ENCODE measurements around the gene CC2D2A. TPM values are rescaled to one million over a fixed set of nuclear protein-coding genes. Genes with fewer than 3 reads are reported as not detected.

Gene CC2D2A
- total RNA-seq, 2 experiments from 2014 or later = not detected

DNA sequence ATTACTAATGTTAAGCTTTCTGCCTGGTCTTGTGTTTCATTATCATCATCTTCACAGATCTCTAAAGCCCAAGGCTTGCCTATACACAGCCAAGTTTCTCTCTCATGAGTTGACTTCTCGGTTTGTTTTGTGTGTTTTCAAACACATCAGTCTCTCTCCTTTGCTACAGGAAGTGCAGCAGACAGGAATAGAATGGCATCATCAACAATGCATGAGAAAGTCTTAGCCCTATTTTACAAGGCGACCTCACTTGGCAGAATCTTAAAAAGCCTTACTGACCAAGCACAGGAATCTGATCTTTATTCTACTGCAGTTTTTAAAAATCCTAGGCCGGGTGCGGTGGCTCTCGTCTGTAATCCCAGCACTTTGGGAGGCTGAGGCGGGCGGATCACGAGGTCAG lies 36.8 kb downstream of the CC2D2A start:
- intact Hi-C loops (cut with micrococcal nuclease; ENCODE audit: unreplicated experiment) = no loop called here
- H3K9me3 ChIP-seq (ENCODE audit: low read length) = no peaks in the 10 kb centered on the region
- ChIA-PET POLR2A (no interaction called here), CTCF (ENCODE audit: unreplicated experiment) (no interaction called here)
- H3K36me3 ChIP-seq (ENCODE audit: insufficient read depth, low read length) = no peaks in the 10 kb centered on the region
- no TSS peak for BruUV-seq (replicated peaks)
- H3K4me1 ChIP-seq (ENCODE audit: insufficient read depth, low read length, poor library complexity, severe bottlenecking) = no peaks in the 10 kb centered on the region
- no peaks in the 10 kb centered on the region for H3K79me2 ChIP-seq (ENCODE audit: insufficient read depth, low read depth, low read length)
- TF ChIP-seq EZH2phosphoT487 (IDR thresholded peaks at IDR 0.05; ENCODE audit: borderline replicate concordance, low read depth, low read length) = no peak
- TF ChIP-seq, protein P1, sequence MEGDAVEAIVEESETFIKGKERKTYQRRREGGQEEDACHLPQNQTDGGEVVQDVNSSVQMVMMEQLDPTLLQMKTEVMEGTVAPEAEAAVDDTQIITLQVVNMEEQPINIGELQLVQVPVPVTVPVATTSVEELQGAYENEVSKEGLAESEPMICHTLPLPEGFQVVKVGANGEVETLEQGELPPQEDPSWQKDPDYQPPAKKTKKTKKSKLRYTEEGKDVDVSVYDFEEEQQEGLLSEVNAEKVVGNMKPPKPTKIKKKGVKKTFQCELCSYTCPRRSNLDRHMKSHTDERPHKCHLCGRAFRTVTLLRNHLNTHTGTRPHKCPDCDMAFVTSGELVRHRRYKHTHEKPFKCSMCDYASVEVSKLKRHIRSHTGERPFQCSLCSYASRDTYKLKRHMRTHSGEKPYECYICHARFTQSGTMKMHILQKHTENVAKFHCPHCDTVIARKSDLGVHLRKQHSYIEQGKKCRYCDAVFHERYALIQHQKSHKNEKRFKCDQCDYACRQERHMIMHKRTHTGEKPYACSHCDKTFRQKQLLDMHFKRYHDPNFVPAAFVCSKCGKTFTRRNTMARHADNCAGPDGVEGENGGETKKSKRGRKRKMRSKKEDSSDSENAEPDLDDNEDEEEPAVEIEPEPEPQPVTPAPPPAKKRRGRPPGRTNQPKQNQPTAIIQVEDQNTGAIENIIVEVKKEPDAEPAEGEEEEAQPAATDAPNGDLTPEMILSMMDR (conservative IDR thresholded peaks at IDR 0.05; ENCODE audit: low read length) = no peak
- no peak overlapping the region for H2AFZ ChIP-seq (ENCODE audit: low read length)
- no peak overlapping the region for H3K4me2 ChIP-seq (ENCODE audit: low read length)
- H4K20me1 ChIP-seq (ENCODE audit: insufficient read depth, low read length) = no peaks in the 10 kb centered on the region
- no peak overlapping the region for H3K27ac ChIP-seq (ENCODE audit: low read depth, low read length, poor library complexity, severe bottlenecking)
- no peak overlapping the region for H3K4me3 ChIP-seq (ENCODE audit: low read depth, low read length, poor library complexity, severe bottlenecking)
- no peak for DNase-seq (ENCODE audit: low spot score)
- H3K9me2 ChIP-seq (ENCODE audit: insufficient read depth, low read length) = no peaks in the 10 kb centered on the region

DNA sequence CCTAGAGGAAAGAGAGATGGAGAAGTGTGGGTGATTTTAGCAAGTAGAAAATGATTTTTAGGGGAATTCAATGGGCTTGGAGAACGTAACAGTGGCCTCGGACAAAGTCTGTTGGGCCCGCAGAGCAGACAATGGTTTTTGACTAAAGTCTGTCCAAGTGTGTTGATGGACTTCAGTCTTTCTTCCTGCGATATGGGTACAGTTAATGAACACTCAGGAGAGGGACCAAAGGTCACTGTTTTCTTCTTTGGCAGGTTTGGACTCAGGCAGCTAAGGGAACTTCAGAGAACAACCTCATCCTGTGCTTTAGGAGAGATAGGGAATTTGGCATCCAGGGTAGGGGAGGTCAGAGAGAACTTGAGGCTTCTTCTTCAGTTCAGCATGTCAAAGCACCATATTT lies 38.0 kb downstream of the CC2D2A start:
- BruUV-seq (replicated peaks) = no TSS peak
- no peaks in the 10 kb centered on the region for H3K9me3 ChIP-seq (ENCODE audit: low read length)
- H2AFZ ChIP-seq (ENCODE audit: low read length) = no peak overlapping the region
- ChIA-PET CTCF (ENCODE audit: unreplicated experiment) (no interaction called here), POLR2A (no interaction called here)
- TF ChIP-seq, protein P1 (conservative IDR thresholded peaks at IDR 0.05; ENCODE audit: low read length) = no peak
- TF ChIP-seq EZH2phosphoT487 (IDR thresholded peaks at IDR 0.05; ENCODE audit: borderline replicate concordance, low read depth, low read length) = no peak
- no peak for DNase-seq (ENCODE audit: low spot score)
- intact Hi-C loops (cut with micrococcal nuclease; ENCODE audit: unreplicated experiment) = no loop called here
- no peak overlapping the region for H3K4me2 ChIP-seq (ENCODE audit: low read length)
- H3K4me3 ChIP-seq (ENCODE audit: low read depth, low read length, poor library complexity, severe bottlenecking) = no peak overlapping the region
- H3K36me3 ChIP-seq (ENCODE audit: insufficient read depth, low read length) = no peaks in the 10 kb centered on the region
- no peak overlapping the region for H3K27ac ChIP-seq (ENCODE audit: low read depth, low read length, poor library complexity, severe bottlenecking)
- H4K20me1 ChIP-seq (ENCODE audit: insufficient read depth, low read length) = no peaks in the 10 kb centered on the region
- no peaks in the 10 kb centered on the region for H3K9me2 ChIP-seq (ENCODE audit: insufficient read depth, low read length)
- H3K79me2 ChIP-seq (ENCODE audit: insufficient read depth, low read depth, low read length) = no peaks in the 10 kb centered on the region
- H3K4me1 ChIP-seq (ENCODE audit: insufficient read depth, low read length, poor library complexity, severe bottlenecking) = no peaks in the 10 kb centered on the region

- intact Hi-C loops (cut with micrococcal nuclease; ENCODE audit: unreplicated experiment) = no loop called here
- H3K4me3 ChIP-seq (ENCODE audit: low read depth, low read length, poor library complexity, severe bottlenecking) = no peak overlapping the region
- CTCF ChIA-PET (ENCODE audit: unreplicated experiment) = no interaction called here
- no peak for DNase-seq (ENCODE audit: low spot score)
- H3K79me2 ChIP-seq (ENCODE audit: insufficient read depth, low read depth, low read length) = no peaks in the 10 kb centered on the region
- BruUV-seq (replicated peaks) = no TSS peak
- H3K4me1 ChIP-seq (ENCODE audit: insufficient read depth, low read length, poor library complexity, severe bottlenecking) = no peaks in the 10 kb centered on the region
- H3K9me3 ChIP-seq (ENCODE audit: low read length) = no peaks in the 10 kb centered on the region
- POLR2A ChIA-PET = no interaction called here
- no peak overlapping the region for H3K27ac ChIP-seq (ENCODE audit: low read depth, low read length, poor library complexity, severe bottlenecking)
- H3K4me2 ChIP-seq (ENCODE audit: low read length) = no peak overlapping the region
- H4K20me1 ChIP-seq (ENCODE audit: insufficient read depth, low read length) = no peaks in the 10 kb centered on the region
- H3K36me3 ChIP-seq (ENCODE audit: insufficient read depth, low read length) = no peaks in the 10 kb centered on the region
- TF ChIP-seq, protein P1 (conservative IDR thresholded peaks at IDR 0.05; ENCODE audit: low read length) = no peak
- TF ChIP-seq EZH2phosphoT487 (IDR thresholded peaks at IDR 0.05; ENCODE audit: borderline replicate concordance, low read depth, low read length) = no peak
- H2AFZ ChIP-seq (ENCODE audit: low read length) = no peak overlapping the region
- no peaks in the 10 kb centered on the region for H3K9me2 ChIP-seq (ENCODE audit: insufficient read depth, low read length)
Measured at GRCh38 chr4:15510961-15511360, 41.3 kb downstream of the CC2D2A start.
